HCT116 (cell line): ENCODE results near the gene CCDC70. TPM values are rescaled to one million over a fixed set of nuclear protein-coding genes. Genes with fewer than 3 reads are reported as not detected.

ENCODE experiments used
- ATAC-seq: fragments of 200-7000 bp; cut with Tn5 transposase; 2 replicates; pipeline ENCODE4 v1.9.1; 2020; ENCODE audit warnings: mild to moderate bottlenecking, moderate library complexity
- BruUV-seq: library from RNA; stranded (reverse); fragments of 400-500 nt; replicated peaks from 2 replicates; lab custom pipeline; 2021; lab: Mats Ljungman, UMichigan
- CTCF ChIA-PET: fragments of 300-600 bp; sonication (Branson Sonifier 250); formaldehyde crosslinking; loops from one replicate; lab custom pipeline; 2021; ENCODE audit warnings: antibody characterized with exemption; lab: Charles Lee
- POLR2A ChIA-PET: fragments of 300-600, 350-600 bp; sonication (Branson Sonifier 250); formaldehyde crosslinking; loops from one replicate; lab custom pipeline; 2021; ENCODE audit warnings: antibody characterized with exemption; lab: Charles Lee
- RAD21 ChIA-PET, 2 experiments: fragments of 300-600 bp; sonication (Branson Sonifier 250); formaldehyde crosslinking; loops; one replicate each; lab custom pipeline; 2023; ENCODE audit warnings: low total read pairs in 2 of 2; ENCODE audit not compliant: uncharacterized antibody in 2 of 2, unreplicated experiment in 2 of 2, low non-redundant PET in 1 of 2; lab: Charles Lee
- DNase-seq: peaks from one replicate; pipeline ENCODE4 v3.0.0-alpha.2; 2010; ENCODE audit warnings: low read depth, low spot score
- H2AFZ ChIP-seq: fragments of 200-600 bp; shearing (Covaris generic), sonication (generic); 2 replicates; pipeline ENCODE4 v1.6.1; 2017; ENCODE audit warnings: low read depth, mixed run types, mixed read lengths, antibody characterized with exemption, low read length; ENCODE audit not compliant: poor library complexity, severe bottlenecking
- H3K27ac ChIP-seq: 2 replicates; pipeline ENCODE4 v1.5.1; 2012; ENCODE audit warnings: low read depth, low read length
- H3K27me3 ChIP-seq: fragments of 200-600 bp; sonication (generic); 2 replicates; pipeline ENCODE4 v1.6.1; 2016; ENCODE audit warnings: mixed run types, low read length, mixed read lengths; ENCODE audit not compliant: insufficient read depth
- H3K36me3 ChIP-seq, 2 experiments: fragments of 200-500 bp in 1 of 2; fragments of 200-600 bp in 1 of 2; sonication (Bioruptor generic) in 1 of 2; sonication (generic) in 1 of 2; 2 replicates each; pipeline versions ENCODE4 v1.5.1 to v1.6.1; 2014 to 2016; ENCODE audit warnings: low read length in 2 of 2, inconsistent platforms in 1 of 2, mixed read lengths in 1 of 2, mixed run types in 1 of 2; ENCODE audit not compliant: insufficient read depth in 2 of 2, control insufficient read depth in 1 of 2
- H3K4me1 ChIP-seq, 2 experiments: fragments of 200-600 bp in 1 of 2; sonication (generic) in 1 of 2; 2 replicates each; pipeline versions ENCODE4 v1.5.1 to v1.6.1; 2012 to 2017; ENCODE audit warnings: low read length in 2 of 2, inconsistent platforms in 1 of 2, mild to moderate bottlenecking in 1 of 2, mixed read lengths in 1 of 2, mixed run types in 1 of 2, moderate library complexity in 1 of 2; ENCODE audit not compliant: insufficient read depth in 2 of 2, control insufficient read depth in 1 of 2
- H3K4me2 ChIP-seq: fragments of 200-600 bp; sonication (generic); 2 replicates; pipeline ENCODE4 v1.6.1; 2017; ENCODE audit warnings: mixed run types, low read length, mixed read lengths
- H3K4me3 ChIP-seq, 2 experiments: fragments of 200-600 bp in 1 of 2; sonication (generic) in 1 of 2; replicated peaks in 1 of 2; 2 replicates each; pipeline ENCODE4 v1.5.1; 2011 to 2016; ENCODE audit warnings: low read length in 2 of 2, control low read depth in 1 of 2, low read depth in 1 of 2, mild to moderate bottlenecking in 1 of 2, mixed read lengths in 1 of 2, mixed run types in 1 of 2
- H3K79me2 ChIP-seq: fragments of 200-600 bp; sonication (generic); 2 replicates; pipeline ENCODE4 v1.6.1; 2017; ENCODE audit warnings: mild to moderate bottlenecking, mixed run types, low read length, moderate library complexity, mixed read lengths; ENCODE audit not compliant: insufficient read depth
- H3K9ac ChIP-seq: fragments of 200-600 bp; sonication (generic); 2 replicates; pipeline ENCODE4 v1.6.1; 2016; ENCODE audit warnings: low read length, mixed read lengths
- H3K9me2 ChIP-seq: fragments of 200-600 bp; sonication (generic), shearing (Covaris generic); 2 replicates; pipeline ENCODE4 v1.6.1; 2017; ENCODE audit warnings: mixed run types, mild to moderate bottlenecking, moderate library complexity; ENCODE audit not compliant: insufficient read depth
- H3K9me3 ChIP-seq, 2 experiments: fragments of 200-500 bp in 1 of 2; fragments of 200-600 bp in 1 of 2; sonication (Bioruptor generic) in 1 of 2; sonication (generic) in 1 of 2; 2 replicates each; pipeline ENCODE4 v1.6.1; 2014 to 2017; ENCODE audit warnings: low read length in 2 of 2, mixed read lengths in 2 of 2, inconsistent platforms in 1 of 2, low read depth in 1 of 2, mild to moderate bottlenecking in 1 of 2, mixed run types in 1 of 2, moderate library complexity in 1 of 2; ENCODE audit not compliant: control insufficient read depth in 1 of 2, insufficient read depth in 1 of 2
- H4K20me1 ChIP-seq: fragments of 200-600 bp; sonication (generic), shearing (Covaris generic); 2 replicates; pipeline ENCODE4 v1.6.1; 2017; ENCODE audit warnings: mixed run types, mild to moderate bottlenecking, moderate library complexity; ENCODE audit not compliant: insufficient read depth
- ATF3 ChIP-seq: IDR thresholded peaks from 2 replicates; pipeline ENCODE4 v1.6.1; 2012
- CTCF ChIP-seq, 3 experiments: fragments of 200-600 bp in 1 of 3; sonication (generic) in 1 of 3; IDR thresholded peaks in 2 of 3; conservative IDR thresholded peaks in 1 of 3; 2 replicates each; pipeline ENCODE4 v1.5.1; 2012 to 2017; ENCODE audit warnings: low read depth in 2 of 3, low read length in 2 of 3, antibody characterized with exemption in 1 of 3, borderline replicate concordance in 1 of 3, control low read depth in 1 of 3, mild to moderate bottlenecking in 1 of 3, mixed read lengths in 1 of 3, mixed run types in 1 of 3, moderate library complexity in 1 of 3; ENCODE audit not compliant: insufficient read depth in 1 of 3
- ELF1 ChIP-seq: IDR thresholded peaks from 2 replicates; pipeline ENCODE4 v1.6.1; 2012; ENCODE audit warnings: low read depth, borderline replicate concordance
- EZH2 ChIP-seq: fragments of 200-600 bp; sonication (generic); IDR thresholded peaks from 2 replicates; pipeline ENCODE4 v1.6.1; 2017; ENCODE audit warnings: antibody characterized with exemption, mixed run types
- EZH2phosphoT487 ChIP-seq: fragments of 200-600 bp; IDR thresholded peaks from 2 replicates; pipeline ENCODE4 v1.6.1; 2018; ENCODE audit warnings: antibody characterized with exemption, borderline replicate concordance
- FOSL1 ChIP-seq: IDR thresholded peaks from 2 replicates; pipeline ENCODE4 v1.6.1; 2012; ENCODE audit warnings: low read depth
- POLR2A ChIP-seq: IDR thresholded peaks from 2 replicates; pipeline ENCODE4 v1.7.0; 2011; ENCODE audit warnings: borderline replicate concordance; ENCODE audit not compliant: insufficient read depth, insufficient read length; ENCODE audit errors: extremely low read depth
- POLR2AphosphoS5 ChIP-seq: IDR thresholded peaks from 2 replicates; pipeline ENCODE4 v1.6.1; 2011; ENCODE audit warnings: mild to moderate bottlenecking, low read depth, low read length, moderate library complexity
- SIN3A ChIP-seq: IDR thresholded peaks from 2 replicates; pipeline ENCODE4 v1.6.1; 2012; ENCODE audit warnings: low read depth
- SP1 ChIP-seq: IDR thresholded peaks from 2 replicates; pipeline ENCODE4 v1.6.1; 2012; ENCODE audit warnings: low read depth
- SRF ChIP-seq: IDR thresholded peaks from 2 replicates; pipeline ENCODE4 v1.6.1; 2012; ENCODE audit warnings: low read depth
- YY1 ChIP-seq: IDR thresholded peaks from 2 replicates; pipeline ENCODE4 v1.6.1; 2011; ENCODE audit warnings: low read length, low read depth, moderate library complexity, mild to moderate bottlenecking; ENCODE audit not compliant: insufficient replicate concordance; ENCODE audit errors: extremely low read depth
- ZBTB33 ChIP-seq: IDR thresholded peaks from 2 replicates; pipeline ENCODE4 v1.6.1; 2011; ENCODE audit warnings: mild to moderate bottlenecking, low read length, moderate library complexity; ENCODE audit not compliant: insufficient replicate concordance; ENCODE audit errors: extremely low read depth
- ZNF274 ChIP-seq: fragments of 200-500 bp; sonication (Bioruptor generic); IDR thresholded peaks from 2 replicates; pipeline ENCODE4 v1.6.1; 2014; ENCODE audit warnings: mild to moderate bottlenecking, low read depth, low read length, inconsistent platforms
- intact Hi-C: fragments of 100-400 bp; cut with micrococcal nuclease; formaldehyde crosslinking; loops from 2 replicates; pipeline ENCODE4 v1.10.0; 2022
- total RNA-seq: library from RNA; stranded (reverse); gene quantifications from one replicate; pipeline ENCODE4 v1.2.1, GENCODE V29; 2021; ENCODE audit not compliant: unreplicated experiment

The CCDC70 gene
- total RNA-seq, 1 experiment from 2014 or later = not detected

- Histone ChIP-seq H3K4me2 (no peak overlapping the region), H3K9me3 (no peaks in the 10 kb centered on the region), H3K9me2 (no peaks in the 10 kb centered on the region), H3K4me1 (peaks cover 0 to under 1% of the 10 kb centered on the region in 2 experiments; a peak in 1 of 4 replicates), H3K36me3 (no peaks in the 10 kb centered on the region), H3K27me3 (peaks cover 3% of the 10 kb centered on the region; the same call in 1 of the 2 replicates), H3K79me2 (no peaks in the 10 kb centered on the region), H3K9ac (no peak overlapping the region), H2AFZ (no peak overlapping the region), H3K4me3 (no peak overlapping the region), H3K27ac (no peak overlapping the region), H4K20me1 (no peaks in the 10 kb centered on the region)
- BruUV-seq = no TSS peak
- CTCF ChIA-PET = no interaction called here
- intact Hi-C loops = no loop called here
- RAD21 ChIA-PET = no interaction called here
- no peak for ATAC-seq
- POLR2A ChIA-PET = no interaction called here
- TF ChIP-seq YY1 (no peak), ATF3 (no peak)
- no peak for DNase-seq
Measured at GRCh38 chr13:51867062-51867461, 5.3 kb downstream of the CCDC70 start.

GRCh38 chr13:51869916-51870315 is 8.1 kb downstream of the CCDC70 start:
- H3K79me2 ChIP-seq = no peaks in the 10 kb centered on the region
- H3K27ac ChIP-seq = no peak overlapping the region
- BruUV-seq = no TSS peak
- H3K4me3 ChIP-seq = no peak overlapping the region
- no peaks in the 10 kb centered on the region for H4K20me1 ChIP-seq
- intact Hi-C loops = no loop called here
- no peak overlapping the region for H3K9ac ChIP-seq
- H3K27me3 ChIP-seq = peaks cover 3% of the 10 kb centered on the region; the same call in 1 of the 2 replicates
- no peaks in the 10 kb centered on the region for H3K4me1 ChIP-seq
- no peaks in the 10 kb centered on the region for H3K9me3 ChIP-seq
- H3K36me3 ChIP-seq = no peaks in the 10 kb centered on the region
- ChIA-PET POLR2A (no interaction called here), RAD21 (no interaction called here), CTCF (no interaction called here)
- DNase-seq (no peak), ATAC-seq (no peak)
- no peak overlapping the region for H2AFZ ChIP-seq
- TF ChIP-seq FOSL1 (no peak), SRF (no peak), SP1 (no peak), ATF3 (no peak), ELF1 (no peak), ZBTB33 (no peak), POLR2AphosphoS5 (no peak), SIN3A (no peak), YY1 (no peak), ZNF274 (no peak), EZH2phosphoT487 (no peak), EZH2 (no peak), CTCF (IDR thresholded peaks at IDR 0.05 in 2 of 3, conservative IDR thresholded peaks at IDR 0.05 in 1 of 3; ENCODE audit: borderline replicate concordance in 1 of 3, insufficient read depth in 1 of 3, low read depth in 2 of 3, low read length in 2 of 3) (no peak), POLR2A (no peak)
- H3K4me2 ChIP-seq = no peak overlapping the region
- H3K9me2 ChIP-seq = no peaks in the 10 kb centered on the region
